ENCODE measurements around the gene FILIP1.

- TF ChIP-seq CTCF (IDR thresholded peaks at IDR 0.05; ENCODE audit: low read depth, low read length) = no peak
- no peak for TF ChIP-seq EZH2phosphoT487 (IDR thresholded peaks at IDR 0.05; ENCODE audit: low read depth)
These were observed 73.6 kb downstream of the FILIP1 start for GRCh38 chr6:75419980-75420379.

Data from OCI-LY3 (cell line).